Stimulated activated CD8-positive, alpha-beta memory T cell treated with anti-CD3 and anti-CD28 coated beads, Interleukin-2, amount 100 ng/mL, for 1 hour (primary cell): ENCODE results near the gene ABR.
A peak's percentile ranks its signal among the peaks of the same experiment; 100 is the strongest.
"Not testable (repeated sequence)": the region's sequence is repeated elsewhere in the genome, so short reads cannot be mapped to it uniquely, and the experiment has no call there.

ENCODE experiments used
- DNase-seq, 2 donors: peaks; one replicate each; pipeline ENCODE4 v3.0.0-alpha.2; 2020; ENCODE audit warnings: low read depth in 2 of 2

ABR gene

GRCh38 chr17:983921-984320 lies 195.9 kb downstream of the ABR start:
- no peak for DNase-seq

- DNase-seq = no peak
Measured at GRCh38 chr17:981292-981658, 198.5 kb downstream of the ABR start.

- peak; percentile 38 to 53 for DNase-seq
Measured at GRCh38 chr17:980406-981291, 199.1 kb downstream of the ABR start.

GRCh38 chr17:979539-980405 lies 200.0 kb downstream of the ABR start, which contains the start of gene NXN:
Gene NXN, minus strand, starts transcription at chr17:979776.
- DNase-seq = peak; percentile 86 to 89

- DNase-seq = no peak
Measured at GRCh38 chr17:979212-979538, 200.6 kb downstream of the ABR start.

GRCh38 chr17:978103-979093 lies 201.4 kb downstream of the ABR start:
- no peak for DNase-seq

GRCh38 chr17:977166-977565 lies 202.6 kb downstream of the ABR start:
- no peak for DNase-seq

- DNase-seq = no peak
Measured at GRCh38 chr17:976312-976711, 203.5 kb downstream of the ABR start.

- no peak for DNase-seq
Measured at GRCh38 chr17:975371-975915, 204.3 kb downstream of the ABR start.

- not testable (repeated sequence) for DNase-seq
Measured at GRCh38 chr17:974778-975177, 205.0 kb downstream of the ABR start.

- DNase-seq = no peak
Measured at GRCh38 chr17:973053-973452, 206.7 kb downstream of the ABR start.

GRCh38 chr17:971861-972260 lies 207.9 kb downstream of the ABR start:
- not testable (repeated sequence) for DNase-seq

- no peak for DNase-seq
Measured at GRCh38 chr17:970364-970763, 209.4 kb downstream of the ABR start.

- no peak for DNase-seq
Measured at GRCh38 chr17:969811-970355, 209.9 kb downstream of the ABR start.

- DNase-seq = no peak
Measured at GRCh38 chr17:968812-969730, 210.7 kb downstream of the ABR start.

GRCh38 chr17:967122-967521 lies 212.7 kb downstream of the ABR start:
- DNase-seq = no peak

GRCh38 chr17:965311-965989 lies 214.3 kb downstream of the ABR start:
- no peak for DNase-seq

GRCh38 chr17:964876-965275 lies 214.9 kb downstream of the ABR start:
- no peak for DNase-seq

GRCh38 chr17:962670-963069 lies 217.1 kb downstream of the ABR start:
- no peak for DNase-seq
